ENCODE measurements around the gene NPIPA3.

NPIPA3 gene

GRCh38 chr16:14668556-14669223, 34.5 kb upstream of the NPIPA3 start:
- H2AFZ ChIP-seq (ENCODE audit: low read depth, low read length): no peak overlapping the region
- no peak overlapping the region for H3K23ac ChIP-seq (ENCODE audit: low read length in 2 of 2)
- WGBS: 95% methylated on average over 3 of the region's 7 CpGs

GRCh38 chr16:14669776-14670175, 33.4 kb upstream of the NPIPA3 start:
- Histone ChIP-seq H2BK120ac (ENCODE audit: low read depth, low read length) (no peak overlapping the region), H3K4me1 (ENCODE audit: control insufficient read depth, insufficient read depth, low read depth, low read length) (peaks cover 5% of the 10 kb centered on the region), H3K4ac (ENCODE audit: low read depth in 1 of 2, low read length in 2 of 2) (no peak overlapping the region), H3K4me2 (ENCODE audit: low read length, poor library complexity, severe bottlenecking) (no peak overlapping the region), H3K9me3 (ENCODE audit: control insufficient read depth, low read length) (no peaks in the 10 kb centered on the region), H3K79me1 (replicated peaks; ENCODE audit: low read length, poor library complexity, severe bottlenecking) (no peaks in the 10 kb centered on the region), H2AFZ (ENCODE audit: low read depth, low read length) (no peak overlapping the region), H3K23ac (ENCODE audit: low read length in 2 of 2) (no peak overlapping the region), H4K8ac (ENCODE audit: low read length) (no peak overlapping the region), H3K9ac (ENCODE audit: low read length) (no peak overlapping the region), H3K4me3 (ENCODE audit: insufficient read depth in 1 of 2, low read depth in 1 of 2, low read length in 2 of 2) (no peak overlapping the region), H3K36me3 (ENCODE audit: control insufficient read depth in 1 of 2, insufficient read depth in 2 of 2, low read depth in 1 of 2, low read length in 2 of 2) (peaks cover 38 to 47% of the 10 kb centered on the region in 2 experiments), H2BK12ac (ENCODE audit: low read length in 2 of 2) (no peak overlapping the region), H3K14ac (ENCODE audit: low read length in 2 of 2) (no peak overlapping the region), H3K27me3 (ENCODE audit: control insufficient read depth in 1 of 2, insufficient read depth in 1 of 2, low read length in 2 of 2) (no peaks in the 10 kb centered on the region), H2AK5ac (ENCODE audit: low read length, severe bottlenecking) (no peak overlapping the region), H2BK5ac (ENCODE audit: low read depth, low read length, poor library complexity, severe bottlenecking) (no peak overlapping the region), H4K91ac (ENCODE audit: low read length) (no peak overlapping the region), H2BK15ac (ENCODE audit: low read depth, poor library complexity, severe bottlenecking) (no peak overlapping the region), H3K18ac (ENCODE audit: low read depth in 1 of 2, low read length in 2 of 2) (no peak overlapping the region), H3K27ac (ENCODE audit: low read length, poor library complexity, severe bottlenecking) (no peak overlapping the region)
- WGBS: 100% methylated on average over 3 of the region's 4 CpGs
- DNase-seq: no peak

More at GRCh38 chr16:14668556-14669223, 34.5 kb upstream of the NPIPA3 start:
- Histone ChIP-seq H3K9me3 (ENCODE audit: control insufficient read depth, low read length) (no peaks in the 10 kb centered on the region), H3K4me1 (ENCODE audit: control insufficient read depth, insufficient read depth, low read depth, low read length) (peaks cover 5% of the 10 kb centered on the region), H3K4ac (ENCODE audit: low read depth in 1 of 2, low read length in 2 of 2) (no peak overlapping the region), H3K27ac (ENCODE audit: low read length, poor library complexity, severe bottlenecking) (no peak overlapping the region), H3K14ac (ENCODE audit: low read length in 2 of 2) (no peak overlapping the region), H3K36me3 (ENCODE audit: control insufficient read depth in 1 of 2, insufficient read depth in 2 of 2, low read depth in 1 of 2, low read length in 2 of 2) (peaks cover 48 to 58% of the 10 kb centered on the region in 2 experiments), H2AK5ac (ENCODE audit: low read length, severe bottlenecking) (no peak overlapping the region), H2BK12ac (ENCODE audit: low read length in 2 of 2) (no peak overlapping the region), H3K4me2 (ENCODE audit: low read length, poor library complexity, severe bottlenecking) (no peak overlapping the region), H2BK5ac (ENCODE audit: low read depth, low read length, poor library complexity, severe bottlenecking) (no peak overlapping the region), H3K79me1 (replicated peaks; ENCODE audit: low read length, poor library complexity, severe bottlenecking) (no peaks in the 10 kb centered on the region), H3K27me3 (ENCODE audit: control insufficient read depth in 1 of 2, insufficient read depth in 1 of 2, low read length in 2 of 2) (no peaks in the 10 kb centered on the region), H3K4me3 (ENCODE audit: insufficient read depth in 1 of 2, low read depth in 1 of 2, low read length in 2 of 2) (no peak overlapping the region), H2BK15ac (ENCODE audit: low read depth, poor library complexity, severe bottlenecking) (no peak overlapping the region), H3K18ac (ENCODE audit: low read depth in 1 of 2, low read length in 2 of 2) (no peak overlapping the region), H2BK120ac (ENCODE audit: low read depth, low read length) (no peak overlapping the region), H3K9ac (ENCODE audit: low read length) (no peak overlapping the region), H4K8ac (ENCODE audit: low read length) (no peak overlapping the region), H4K91ac (ENCODE audit: low read length) (no peak overlapping the region)
- no peak for DNase-seq

- Histone ChIP-seq H2AFZ (ENCODE audit: low read depth, low read length) (no peak overlapping the region), H3K4me3 (ENCODE audit: insufficient read depth in 1 of 2, low read depth in 1 of 2, low read length in 2 of 2) (no peak overlapping the region), H2BK120ac (ENCODE audit: low read depth, low read length) (no peak overlapping the region), H3K23ac (ENCODE audit: low read length in 2 of 2) (no peak overlapping the region), H3K4me1 (ENCODE audit: control insufficient read depth, insufficient read depth, low read depth, low read length) (peaks cover 5% of the 10 kb centered on the region), H2BK12ac (ENCODE audit: low read length in 2 of 2) (no peak overlapping the region), H3K18ac (ENCODE audit: low read depth in 1 of 2, low read length in 2 of 2) (no peak overlapping the region), H4K91ac (ENCODE audit: low read length) (no peak overlapping the region), H3K9ac (ENCODE audit: low read length) (no peak overlapping the region), H2BK15ac (ENCODE audit: low read depth, poor library complexity, severe bottlenecking) (no peak overlapping the region), H3K27me3 (ENCODE audit: control insufficient read depth in 1 of 2, insufficient read depth in 1 of 2, low read length in 2 of 2) (no peaks in the 10 kb centered on the region), H3K36me3 (ENCODE audit: control insufficient read depth in 1 of 2, insufficient read depth in 2 of 2, low read depth in 1 of 2, low read length in 2 of 2) (peaks cover 18 to 20% of the 10 kb centered on the region in 2 experiments), H3K9me3 (ENCODE audit: control insufficient read depth, low read length) (no peaks in the 10 kb centered on the region), H3K14ac (ENCODE audit: low read length in 2 of 2) (no peak overlapping the region), H2BK5ac (ENCODE audit: low read depth, low read length, poor library complexity, severe bottlenecking) (no peak overlapping the region), H3K4me2 (ENCODE audit: low read length, poor library complexity, severe bottlenecking) (no peak overlapping the region), H4K8ac (ENCODE audit: low read length) (no peak overlapping the region), H2AK5ac (ENCODE audit: low read length, severe bottlenecking) (no peak overlapping the region), H3K79me1 (replicated peaks; ENCODE audit: low read length, poor library complexity, severe bottlenecking) (no peaks in the 10 kb centered on the region), H3K4ac (ENCODE audit: low read depth in 1 of 2, low read length in 2 of 2) (no peak overlapping the region), H3K27ac (ENCODE audit: low read length, poor library complexity, severe bottlenecking) (no peak overlapping the region)
- DNase-seq: no peak
- 82% methylated on average over 7 of the region's 7 CpGs for WGBS
These were observed 30.7 kb upstream of the NPIPA3 start for GRCh38 chr16:14672403-14672971.

- Histone ChIP-seq H3K14ac (ENCODE audit: low read length in 2 of 2) (no peak overlapping the region), H3K4ac (ENCODE audit: low read depth in 1 of 2, low read length in 2 of 2) (no peak overlapping the region), H3K9me3 (ENCODE audit: control insufficient read depth, low read length) (no peaks in the 10 kb centered on the region), H2AFZ (ENCODE audit: low read depth, low read length) (no peak overlapping the region), H2AK5ac (ENCODE audit: low read length, severe bottlenecking) (no peak overlapping the region), H3K18ac (ENCODE audit: low read depth in 1 of 2, low read length in 2 of 2) (no peak overlapping the region), H2BK120ac (ENCODE audit: low read depth, low read length) (no peak overlapping the region), H3K4me3 (ENCODE audit: insufficient read depth in 1 of 2, low read depth in 1 of 2, low read length in 2 of 2) (no peak overlapping the region), H2BK15ac (ENCODE audit: low read depth, poor library complexity, severe bottlenecking) (no peak overlapping the region), H2BK12ac (ENCODE audit: low read length in 2 of 2) (no peak overlapping the region), H3K23ac (ENCODE audit: low read length in 2 of 2) (no peak overlapping the region), H3K79me1 (replicated peaks; ENCODE audit: low read length, poor library complexity, severe bottlenecking) (no peaks in the 10 kb centered on the region), H3K36me3 (ENCODE audit: control insufficient read depth in 1 of 2, insufficient read depth in 2 of 2, low read depth in 1 of 2, low read length in 2 of 2) (peaks cover 0 to 2% of the 10 kb centered on the region in 2 experiments), H3K27ac (ENCODE audit: low read length, poor library complexity, severe bottlenecking) (no peak overlapping the region), H2BK5ac (ENCODE audit: low read depth, low read length, poor library complexity, severe bottlenecking) (no peak overlapping the region), H3K9ac (ENCODE audit: low read length) (no peak overlapping the region), H4K91ac (ENCODE audit: low read length) (no peak overlapping the region), H3K4me2 (ENCODE audit: low read length, poor library complexity, severe bottlenecking) (no peak overlapping the region), H4K8ac (ENCODE audit: low read length) (no peak overlapping the region), H3K4me1 (ENCODE audit: control insufficient read depth, insufficient read depth, low read depth, low read length) (peaks cover 5% of the 10 kb centered on the region), H3K27me3 (ENCODE audit: control insufficient read depth in 1 of 2, insufficient read depth in 1 of 2, low read length in 2 of 2) (peaks cover 0 to 3% of the 10 kb centered on the region in 2 experiments)
- 96% methylated on average over 2 of the region's 3 CpGs for WGBS
- DNase-seq: no peak
These were observed 26.6 kb upstream of the NPIPA3 start for GRCh38 chr16:14676633-14677032.

All from mesenchymal stem cell (in vitro differentiated cells and primary cell).